HG03135 (cell line): ENCODE measurements around the gene AXDND1.
A peak's percentile ranks its signal among the peaks of the same experiment; 100 is the strongest.
"Not testable (repeated sequence)": the region's sequence is repeated elsewhere in the genome, so short reads cannot be mapped to it uniquely, and the experiment has no call there.

Experiments used
- ATAC-seq: cut with Tn5 transposase; IDR thresholded peaks from one replicate; pipeline ENCODE4 v1.9.1; 2021; ENCODE audit warnings: mild to moderate bottlenecking, moderate library complexity; ENCODE audit not compliant: unreplicated experiment

The AXDND1 gene

GRCh38 chr1:179365342-179366092, at the start of gene AXDND1:
Gene AXDND1, plus strand, starts transcription at chr1:179365971. Its CDS starts 539 bp downstream, at chr1:179366510.
- ATAC-seq: peak; percentile 97

- no peak for ATAC-seq
Observed at GRCh38 chr1:179318491-179318890, 47.3 kb upstream of the AXDND1 start.

GRCh38 chr1:179321533-179322216, 44.1 kb upstream of the AXDND1 start:
- ATAC-seq: no peak

- ATAC-seq: no peak
Observed at GRCh38 chr1:179322557-179322956, 43.2 kb upstream of the AXDND1 start.

GRCh38 chr1:179323436-179323835, 42.3 kb upstream of the AXDND1 start:
- ATAC-seq: no peak

GRCh38 chr1:179325836-179326235, 39.9 kb upstream of the AXDND1 start:
- no peak for ATAC-seq

- no peak for ATAC-seq
Observed at GRCh38 chr1:179326746-179327145, 39.0 kb upstream of the AXDND1 start.

GRCh38 chr1:179327196-179327595, 38.6 kb upstream of the AXDND1 start:
- no peak for ATAC-seq

- no peak for ATAC-seq
Observed at GRCh38 chr1:179327679-179328078, 38.1 kb upstream of the AXDND1 start.

GRCh38 chr1:179329862-179330261, 35.9 kb upstream of the AXDND1 start:
- no peak for ATAC-seq

GRCh38 chr1:179334440-179334839, 31.3 kb upstream of the AXDND1 start:
- ATAC-seq: no peak

GRCh38 chr1:179337288-179337687, 28.5 kb upstream of the AXDND1 start:
- ATAC-seq: no peak

- no peak for ATAC-seq
Observed at GRCh38 chr1:179337942-179338560, 27.7 kb upstream of the AXDND1 start.

- no peak for ATAC-seq
Observed at GRCh38 chr1:179340918-179341317, 24.9 kb upstream of the AXDND1 start.

- ATAC-seq: no peak
Observed at GRCh38 chr1:179341943-179342547, 23.7 kb upstream of the AXDND1 start.

GRCh38 chr1:179342740-179343404, 22.9 kb upstream of the AXDND1 start:
- ATAC-seq: no peak

GRCh38 chr1:179351281-179351680, 14.5 kb upstream of the AXDND1 start:
- no peak for ATAC-seq

GRCh38 chr1:179352236-179352635, 13.5 kb upstream of the AXDND1 start:
- no peak for ATAC-seq

- no peak for ATAC-seq
Observed at GRCh38 chr1:179353546-179353945, 12.2 kb upstream of the AXDND1 start.

GRCh38 chr1:179361631-179362030, 4.1 kb upstream of the AXDND1 start:
- ATAC-seq: not testable (repeated sequence)
